Gastrocnemius medialis (tissue), 4 donors: ENCODE data around the gene KANK2.

ENCODE experiments used
- CTCF ChIP-seq, 5 experiments: fragments of 450-650 bp in 3 of 5; fragments of 200-600 bp in 2 of 5; sonication (generic) in 2 of 5; IDR thresholded peaks in 4 of 5; conservative IDR thresholded peaks in 1 of 5; 1 replicate in 4 of 5; 2 replicates in 1 of 5; pipeline ENCODE4 v1.5.1; 2016 to 2019; ENCODE audit warnings: antibody characterized with exemption in 5 of 5, mild to moderate bottlenecking in 3 of 5, moderate library complexity in 3 of 5
- POLR2A ChIP-seq, 2 donors: fragments of 450-650 bp; IDR thresholded peaks; one replicate each; pipeline ENCODE4 v1.6.1; 2017; ENCODE audit warnings: antibody characterized with exemption in 2 of 2, mild to moderate bottlenecking in 2 of 2, moderate library complexity in 2 of 2

- TF ChIP-seq CTCF (IDR thresholded peaks at IDR 0.05 in 4 of 5, conservative IDR thresholded peaks at IDR 0.05 in 1 of 5) (no peak), POLR2A (IDR thresholded peaks at IDR 0.05) (no peak)
These were observed 7.6 kb upstream of the KANK2 start for GRCh38 chr19:11204943-11205349.
